Kidney (tissue), 14 donors: ENCODE results near the gene SCUBE3. TPM values are rescaled to one million over a fixed set of nuclear protein-coding genes. Genes with fewer than 3 reads are reported as not detected.

Experiments used
- DNase-seq, 5 donors: peaks; one replicate each; pipeline ENCODE4 v3.0.0-alpha.2; 2013 to 2020
- FAIRE-seq: peaks from 2 replicates; lab custom pipeline; 2012; peaks lifted over from hg19 to GRCh38; lab: Jason Lieb, UNC
- H3K27ac ChIP-seq, 2 donors: one replicate each; pipeline ENCODE4 v1.7.0; 2013; ENCODE audit warnings: low read depth in 2 of 2, low read length in 2 of 2, inconsistent platforms in 1 of 2
- H3K27me3 ChIP-seq: one replicate; pipeline ENCODE4 v1.7.1; 2013; ENCODE audit warnings: low read length, inconsistent platforms; ENCODE audit not compliant: control insufficient read depth, insufficient read depth
- H3K36me3 ChIP-seq, 3 donors: one replicate each; pipeline versions ENCODE4 v1.7.0 to v1.7.1; 2013; ENCODE audit warnings: low read length in 3 of 3, control low read depth in 1 of 3, inconsistent platforms in 1 of 3; ENCODE audit not compliant: insufficient read depth in 3 of 3, control insufficient read depth in 2 of 3
- H3K4me1 ChIP-seq, 3 donors: one replicate each; pipeline versions ENCODE4 v1.7.0 to v1.7.1; 2013; ENCODE audit warnings: low read length in 3 of 3, inconsistent platforms in 1 of 3, low read depth in 1 of 3; ENCODE audit not compliant: control insufficient read depth in 2 of 3, insufficient read depth in 2 of 3
- H3K4me3 ChIP-seq, 3 donors: one replicate each; pipeline versions ENCODE4 v1.7.0 to v1.8.1; 2013; ENCODE audit warnings: low read length in 3 of 3, control low read depth in 1 of 3, inconsistent platforms in 1 of 3
- H3K9ac ChIP-seq, 3 donors: one replicate each; pipeline versions ENCODE4 v1.7.0 to v1.7.1; 2013; ENCODE audit warnings: low read length in 3 of 3, control low read depth in 1 of 3, inconsistent platforms in 1 of 3
- H3K9me3 ChIP-seq, 3 donors: one replicate each; pipeline versions ENCODE4 v1.7.0 to v1.7.1; 2013; ENCODE audit warnings: low read length in 3 of 3, control low read depth in 1 of 3, inconsistent platforms in 1 of 3; ENCODE audit not compliant: control insufficient read depth in 2 of 3, insufficient read depth in 1 of 3
- CTCF ChIP-seq: IDR thresholded peaks from 3 replicates; pipeline ENCODE4 v1.5.1; 2012; ENCODE audit warnings: mild to moderate bottlenecking, moderate library complexity, borderline replicate concordance; ENCODE audit not compliant: insufficient read depth; ENCODE audit errors: extremely low read depth
- intact Hi-C: fragments of 100-400 bp; cut with DNase I; formaldehyde crosslinking; loops from one replicate; pipeline ENCODE4 v1.11.1; 2022
- polyA plus RNA-seq: library from polyadenylated mRNA; stranded (reverse); fragments of 350-450 nt; fragmentation: Illumina TruSeq; extraction: RNeasy Lipid Tissue Mini Kit (QIAGEN cat#74804); gene quantifications from one replicate; pipeline ENCODE4 v1.2.3, GENCODE V29; 2014; ENCODE audit warnings: low read depth, low replicate concordance; ENCODE audit not compliant: insufficient read depth
- total RNA-seq: library from RNA; stranded (reverse); fragmentation: NEBNext Ultra II Directional; extraction: Animal tissue kit (Norgen Biotek cat#: 25700); gene quantifications from one replicate; pipeline ENCODE4 v1.2.1, GENCODE V29; 2021
- donor health status: control.
- donor health status: control.
- donor health status: control.
- donor health status: control.
- donor health status: control.
- donor health status: DM: yes; HTN: yes; CAD: no.
- donor health status: Normal renal cell carcinoma (clear cell type).

The SCUBE3 gene
- total and polyA plus RNA-seq, 2 donors from 2014 or later, result 2.5 to 4.5 TPM

- Histone ChIP-seq H3K9ac (no peak overlapping the region), H3K27ac (no peak overlapping the region), H3K27me3 (no peaks in the 10 kb centered on the region), H3K4me1 (no peaks in the 10 kb centered on the region), H3K9me3 (no peaks in the 10 kb centered on the region), H3K36me3 (no peaks in the 10 kb centered on the region), H3K4me3 (no peak overlapping the region)
- TF ChIP-seq CTCF, result no peak
- FAIRE-seq (no peak), DNase-seq (no peak)
- intact Hi-C loops, result no loop called here
These were observed 21.9 kb upstream of the SCUBE3 start for GRCh38 chr6:35191889-35192288.

- Histone ChIP-seq H3K4me3 (no peak overlapping the region), H3K9ac (no peak overlapping the region), H3K9me3 (no peaks in the 10 kb centered on the region), H3K4me1 (no peaks in the 10 kb centered on the region), H3K27ac (no peak overlapping the region), H3K36me3 (no peaks in the 10 kb centered on the region), H3K27me3 (no peaks in the 10 kb centered on the region)
- DNase-seq (no peak), FAIRE-seq (no peak)
- no peak for TF ChIP-seq CTCF
- intact Hi-C loops, result no loop called here
These were observed 21.4 kb upstream of the SCUBE3 start for GRCh38 chr6:35192301-35192860.

GRCh38 chr6:35194390-35194789 lies 19.4 kb upstream of the SCUBE3 start:
- no peak overlapping the region for H3K27ac ChIP-seq
- no peak overlapping the region for H3K9ac ChIP-seq
- DNase-seq, result no peak
- H3K9me3 ChIP-seq, result no peaks in the 10 kb centered on the region
- no peak overlapping the region for H3K4me3 ChIP-seq
- H3K27me3 ChIP-seq, result no peaks in the 10 kb centered on the region
- no peaks in the 10 kb centered on the region for H3K36me3 ChIP-seq
- no peaks in the 10 kb centered on the region for H3K4me1 ChIP-seq
- no peak for FAIRE-seq
- intact Hi-C loops, result no loop called here
- no peak for TF ChIP-seq CTCF
